Breast epithelium (tissue), 4 donors: ENCODE results near the gene LBX2. TPM values are rescaled to one million over a fixed set of nuclear protein-coding genes. Genes with fewer than 3 reads are reported as not detected.

Experiments
- DNase-seq, 2 donors: peaks; one replicate each; pipeline ENCODE4 v3.0.0-alpha.2; 2019; ENCODE audit warnings: low spot score in 2 of 2
- H3K27ac ChIP-seq, 2 donors: fragments of 200-600 bp; sonication (generic) in 1 of 2; one replicate each; pipeline ENCODE4 v1.5.1; 2016 to 2019; ENCODE audit warnings: mild to moderate bottlenecking in 1 of 2
- H3K27me3 ChIP-seq, 2 donors: fragments of 200-600 bp; sonication (generic) in 1 of 2; one replicate each; pipeline versions ENCODE4 v1.5.1 to v1.6.0; 2017 to 2019; ENCODE audit warnings: control low read depth in 1 of 2, mild to moderate bottlenecking in 1 of 2
- H3K36me3 ChIP-seq: fragments of 200-600 bp; one replicate; pipeline ENCODE4 v1.5.1; 2019
- H3K4me1 ChIP-seq, 2 donors: fragments of 200-600 bp; sonication (generic); one replicate each; pipeline ENCODE4 v1.5.1; 2016 to 2019; ENCODE audit warnings: control low read depth in 1 of 2
- H3K4me3 ChIP-seq, 3 donors: fragments of 200-600 bp; sonication (generic); 1 replicate in 2 of 3; 2 replicates in 1 of 3; pipeline ENCODE4 v1.5.1; 2016 to 2019; ENCODE audit warnings: mild to moderate bottlenecking in 3 of 3, moderate library complexity in 2 of 3
- H3K9me3 ChIP-seq, 2 donors: fragments of 200-600 bp; sonication (generic) in 1 of 2; one replicate each; pipeline ENCODE4 v1.5.1; 2016 to 2019; ENCODE audit warnings: control low read depth in 1 of 2
- POLR2A ChIP-seq: fragments of 450-650 bp; IDR thresholded peaks from one replicate; pipeline ENCODE4 v1.6.1; 2016; ENCODE audit warnings: antibody characterized with exemption, mild to moderate bottlenecking, moderate library complexity
- POLR2AphosphoS5 ChIP-seq, 3 donors: sonication (generic); formaldehyde crosslinking; IDR thresholded peaks; one replicate each; pipeline ENCODE4 v1.6.1; 2017; ENCODE audit warnings: antibody characterized with exemption in 3 of 3
- intact Hi-C: fragments of 100-400 bp; cut with DNase I; formaldehyde crosslinking; loops from one replicate; pipeline ENCODE4 v1.15.1; 2023; ENCODE audit warnings: low total_unique reads
- total RNA-seq, 3 donors: library from RNA; depleted of rRNA; stranded (reverse); fragments of >200 nt; gene quantifications; one replicate each; pipeline ENCODE4 v1.1.0, GENCODE V29; 2016
- TF ChIP-seq, protein P1 (sequence below), 3 donors: fragments of 450-650 bp; IDR thresholded peaks; one replicate each; pipeline ENCODE4 v1.5.1; 2016 to 2017; ENCODE audit warnings: antibody characterized with exemption in 3 of 3, mild to moderate bottlenecking in 3 of 3, moderate library complexity in 3 of 3

Gene LBX2
- total RNA-seq, 3 donors from 2014 or later: 0.29 to 4.6 (median 1.3) TPM

DNA sequence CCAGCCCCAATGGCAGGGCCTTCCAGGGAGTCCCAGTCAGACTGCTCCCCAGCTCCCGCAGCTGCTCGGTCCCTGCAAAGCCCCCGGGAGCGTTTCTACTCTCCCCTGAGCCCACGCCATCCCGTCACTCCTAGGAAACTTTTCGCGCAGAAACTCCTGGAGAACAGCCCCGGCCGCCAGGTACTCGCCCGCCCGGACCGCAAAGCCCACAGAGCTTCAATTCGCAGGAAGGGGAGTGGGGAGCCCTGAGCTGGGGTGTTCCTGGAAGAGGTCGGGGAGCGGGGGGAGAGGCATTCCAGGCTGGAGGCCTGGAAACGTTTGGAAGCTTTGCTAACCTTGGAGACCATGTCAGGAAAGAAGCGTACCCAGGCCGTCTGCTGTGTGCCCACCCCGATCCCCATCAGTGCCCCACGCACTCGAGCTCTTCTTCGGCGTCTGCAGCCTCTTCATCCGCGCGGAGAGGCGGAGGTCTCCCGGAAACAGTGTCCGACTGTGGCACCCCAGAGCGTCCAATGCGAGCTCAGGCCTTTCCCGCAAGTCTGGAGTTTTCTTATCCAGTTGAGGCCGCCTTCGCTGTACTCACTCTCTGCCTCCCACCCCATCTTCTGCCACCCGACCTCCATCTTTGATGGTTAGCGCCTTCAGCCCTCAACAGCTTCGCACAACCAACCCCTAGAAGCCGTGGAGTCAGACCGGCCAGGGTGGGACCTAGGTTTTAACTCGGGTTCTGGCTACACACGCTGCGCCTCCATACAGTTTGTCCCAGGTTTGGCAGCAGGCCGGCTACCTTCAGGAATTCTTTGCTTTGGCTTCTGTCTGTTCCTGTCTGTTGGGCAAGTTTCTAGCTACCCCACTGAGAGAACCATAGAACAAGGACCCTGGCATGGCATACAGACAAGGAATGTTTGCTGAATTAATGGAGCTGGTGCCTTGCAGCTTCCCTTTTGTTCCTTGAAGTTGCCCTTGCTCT is 4.4 kb upstream of the LBX2 start:
- H3K27me3 ChIP-seq: peaks cover 0 to 7% of the 10 kb centered on the region in 2 donors
- DNase-seq: no peak
- no peaks in the 10 kb centered on the region for H3K36me3 ChIP-seq
- peak overlapping the region; percentile 56 to 72 (median 68) for H3K4me3 ChIP-seq
- peaks cover 3 to 19% of the 10 kb centered on the region in 2 donors for H3K4me1 ChIP-seq
- TF ChIP-seq, protein P1, sequence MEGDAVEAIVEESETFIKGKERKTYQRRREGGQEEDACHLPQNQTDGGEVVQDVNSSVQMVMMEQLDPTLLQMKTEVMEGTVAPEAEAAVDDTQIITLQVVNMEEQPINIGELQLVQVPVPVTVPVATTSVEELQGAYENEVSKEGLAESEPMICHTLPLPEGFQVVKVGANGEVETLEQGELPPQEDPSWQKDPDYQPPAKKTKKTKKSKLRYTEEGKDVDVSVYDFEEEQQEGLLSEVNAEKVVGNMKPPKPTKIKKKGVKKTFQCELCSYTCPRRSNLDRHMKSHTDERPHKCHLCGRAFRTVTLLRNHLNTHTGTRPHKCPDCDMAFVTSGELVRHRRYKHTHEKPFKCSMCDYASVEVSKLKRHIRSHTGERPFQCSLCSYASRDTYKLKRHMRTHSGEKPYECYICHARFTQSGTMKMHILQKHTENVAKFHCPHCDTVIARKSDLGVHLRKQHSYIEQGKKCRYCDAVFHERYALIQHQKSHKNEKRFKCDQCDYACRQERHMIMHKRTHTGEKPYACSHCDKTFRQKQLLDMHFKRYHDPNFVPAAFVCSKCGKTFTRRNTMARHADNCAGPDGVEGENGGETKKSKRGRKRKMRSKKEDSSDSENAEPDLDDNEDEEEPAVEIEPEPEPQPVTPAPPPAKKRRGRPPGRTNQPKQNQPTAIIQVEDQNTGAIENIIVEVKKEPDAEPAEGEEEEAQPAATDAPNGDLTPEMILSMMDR (IDR thresholded peaks at IDR 0.05): no peak
- no peak for TF ChIP-seq POLR2A
- no peak for TF ChIP-seq POLR2AphosphoS5 (IDR thresholded peaks at IDR 0.05)
- no peaks in the 10 kb centered on the region for H3K9me3 ChIP-seq
- intact Hi-C loops: no loop called here
- peak overlapping the region; percentile 76 to 89 for H3K27ac ChIP-seq

DNA sequence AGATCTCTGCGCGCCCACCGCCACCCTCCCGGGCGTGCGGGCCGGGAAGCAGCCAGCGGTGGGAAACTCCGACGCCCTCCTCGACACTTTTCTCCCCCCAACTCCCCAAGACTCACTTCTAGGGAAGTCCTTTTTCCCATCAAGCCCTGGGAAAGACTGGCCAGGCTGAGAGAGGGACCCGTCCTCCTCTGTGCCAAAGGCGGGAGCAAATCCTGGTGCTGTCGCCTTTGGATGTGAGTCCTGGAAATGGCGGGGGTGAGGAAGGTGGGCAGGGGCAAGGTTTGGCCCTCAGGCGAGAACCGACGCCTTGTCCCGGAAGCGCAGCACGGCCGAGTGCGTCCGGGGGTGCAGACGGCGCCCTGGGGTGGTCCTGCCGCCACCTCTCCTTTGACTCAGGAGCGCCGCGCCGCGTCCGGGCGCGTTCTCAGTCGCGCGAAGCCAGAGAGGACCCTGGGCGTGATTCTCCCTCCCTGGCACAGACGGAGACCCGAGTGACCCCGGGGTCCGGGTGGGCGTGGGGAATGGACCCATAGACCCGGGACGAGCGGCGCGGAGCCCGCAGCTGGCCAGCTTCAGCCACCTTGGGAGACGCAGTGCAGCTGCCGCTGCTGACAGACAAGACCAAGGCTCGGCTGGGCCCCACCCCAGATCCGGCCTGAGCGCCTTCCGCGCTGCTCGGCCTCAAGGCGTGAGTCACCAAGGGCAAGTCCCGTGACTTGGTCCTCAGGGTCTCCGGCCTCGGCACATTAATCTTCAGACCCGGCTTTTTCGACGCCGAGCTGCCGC is 3.5 kb upstream of the LBX2 start:
- Histone ChIP-seq H3K27ac (peak overlapping the region; percentile 76 to 89), H3K9me3 (no peaks in the 10 kb centered on the region), H3K36me3 (no peaks in the 10 kb centered on the region), H3K4me1 (peaks cover 3 to 19% of the 10 kb centered on the region in 2 donors), H3K27me3 (peaks cover 4 to 7% of the 10 kb centered on the region in 2 donors), H3K4me3 (peak overlapping the region; percentile 56 to 72 (median 68))
- intact Hi-C loops: no loop called here
- peak in 1 of 2 donors; percentile 55 for DNase-seq
- TF ChIP-seq, protein P1 (IDR thresholded peaks at IDR 0.05): no peak
- peak in 2 of 3 donors; percentile 41 to 56 for TF ChIP-seq POLR2AphosphoS5 (IDR thresholded peaks at IDR 0.05)

DNA sequence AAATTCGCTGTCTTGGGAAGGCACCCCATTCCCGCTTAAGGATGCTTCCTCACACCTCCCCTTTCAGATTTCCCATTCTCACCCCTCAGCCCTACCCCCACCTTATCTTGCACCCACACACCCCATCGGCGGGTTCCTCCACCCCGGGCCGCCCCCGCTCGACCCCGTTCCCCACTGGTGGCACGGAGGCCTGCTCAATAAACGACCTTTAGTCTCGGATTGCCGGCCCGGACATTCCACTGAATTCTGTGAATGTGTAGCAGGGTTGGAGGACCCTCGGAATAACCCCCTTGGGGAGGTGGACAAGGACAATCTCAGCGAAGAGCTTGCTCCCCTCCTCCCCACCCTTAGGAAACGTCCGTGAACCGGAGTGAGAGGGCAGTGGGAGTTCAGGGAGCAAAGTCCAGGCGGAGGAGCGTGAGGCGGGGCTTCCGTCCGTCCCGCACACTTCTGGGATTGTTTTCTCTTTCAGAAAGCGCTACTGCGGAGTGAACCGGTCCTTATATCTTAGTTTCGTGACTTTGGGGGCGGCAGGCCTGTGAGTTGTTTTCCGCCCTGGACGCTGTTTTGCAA is 2.8 kb upstream of the LBX2 start:
- Histone ChIP-seq H3K27me3 (peaks cover 6 to 7% of the 10 kb centered on the region in 2 donors), H3K4me1 (peaks cover 3 to 19% of the 10 kb centered on the region in 2 donors), H3K9me3 (no peaks in the 10 kb centered on the region), H3K36me3 (no peaks in the 10 kb centered on the region), H3K4me3 (peak overlapping the region; percentile 56 to 72 (median 68)), H3K27ac (peak overlapping the region; percentile 76 to 89)
- DNase-seq: no peak
- TF ChIP-seq POLR2AphosphoS5 (IDR thresholded peaks at IDR 0.05) (no peak), POLR2A (no peak)
- TF ChIP-seq, protein P1 (IDR thresholded peaks at IDR 0.05): no peak
- intact Hi-C loops: no loop called here

DNA sequence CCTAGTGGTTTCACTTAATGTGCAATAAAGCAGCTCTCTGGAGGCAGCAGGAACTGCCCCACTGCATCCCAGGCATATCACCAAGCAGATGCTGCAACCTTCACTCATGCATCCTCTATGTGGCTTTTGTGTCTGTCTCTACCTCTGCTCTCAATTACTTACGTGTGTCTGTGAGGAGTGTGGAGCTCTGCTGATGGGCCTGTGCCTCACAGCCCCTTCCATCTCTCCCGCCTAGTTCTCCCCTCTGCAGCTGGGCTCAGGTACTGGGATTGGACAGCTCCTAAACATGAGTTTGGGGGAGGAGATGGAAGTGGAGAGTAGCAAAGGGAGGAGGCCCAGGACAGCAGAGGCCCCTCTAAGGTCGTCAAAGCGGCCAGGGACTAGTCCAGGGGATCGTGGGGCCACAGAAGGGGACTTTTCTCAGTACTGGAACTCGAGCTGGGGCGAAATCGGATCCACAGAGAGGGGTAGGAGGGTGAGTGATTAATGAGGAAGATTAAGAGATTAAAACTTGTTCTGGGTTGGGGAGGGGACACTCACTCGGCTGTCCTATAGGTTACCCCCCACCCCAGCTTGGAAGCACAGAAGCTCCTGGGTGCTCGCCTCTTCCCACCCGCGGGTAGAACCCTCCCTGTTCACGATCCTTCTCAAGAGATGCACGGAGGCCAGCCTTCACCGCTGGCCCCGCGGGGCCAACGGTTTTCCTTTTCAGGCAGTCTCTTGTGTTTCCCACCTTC is 2.1 kb upstream of the LBX2 start:
- intact Hi-C loops: no loop called here
- TF ChIP-seq POLR2A (no peak), POLR2AphosphoS5 (IDR thresholded peaks at IDR 0.05) (no peak)
- TF ChIP-seq, protein P1 (IDR thresholded peaks at IDR 0.05): no peak

More for the DNA sequence above, 2.1 kb upstream of the LBX2 start:
- Histone ChIP-seq H3K36me3 (no peaks in the 10 kb centered on the region), H3K4me3 (no peak overlapping the region), H3K27ac (no peak overlapping the region), H3K27me3 (peaks cover 6 to 7% of the 10 kb centered on the region in 2 donors), H3K4me1 (peaks cover 3 to 15% of the 10 kb centered on the region in 2 donors), H3K9me3 (no peaks in the 10 kb centered on the region)
- DNase-seq: no peak
